Endodermal cell (in vitro differentiated cells): ENCODE results near the gene SMARCA2. TPM values are rescaled to one million over a fixed set of nuclear protein-coding genes. Genes with fewer than 3 reads are reported as not detected.

ENCODE experiments used
- DNase-seq: peaks from one replicate; pipeline ENCODE4 v3.0.0-alpha.2; 2017
- H3K27ac ChIP-seq: 2 replicates; pipeline ENCODE4 v1.5.1; 2013; ENCODE audit warnings: mild to moderate bottlenecking, low read depth, low read length, moderate library complexity
- H3K27me3 ChIP-seq: 2 replicates; pipeline ENCODE4 v1.6.1; 2013; ENCODE audit warnings: mild to moderate bottlenecking, low read length, moderate library complexity; ENCODE audit not compliant: insufficient read depth, control insufficient read depth, poor library complexity, severe bottlenecking
- H3K36me3 ChIP-seq: 2 replicates; pipeline ENCODE4 v1.7.0; 2013; ENCODE audit warnings: mild to moderate bottlenecking, low read length, moderate library complexity; ENCODE audit not compliant: control insufficient read depth, insufficient read depth
- H3K4me1 ChIP-seq: one replicate; pipeline ENCODE4 v1.7.0; 2013; ENCODE audit warnings: low read length; ENCODE audit not compliant: control insufficient read depth, insufficient read depth
- H3K4me3 ChIP-seq: 2 replicates; pipeline ENCODE4 v1.5.1; 2013; ENCODE audit warnings: mild to moderate bottlenecking, low read length, moderate library complexity
- H3K9ac ChIP-seq: 2 replicates; pipeline ENCODE4 v1.6.1; 2013; ENCODE audit warnings: mild to moderate bottlenecking, low read length, moderate library complexity; ENCODE audit not compliant: poor library complexity, severe bottlenecking; ENCODE audit errors: extremely low read depth
- H3K9me3 ChIP-seq: 2 replicates; pipeline ENCODE4 v1.6.1; 2013; ENCODE audit warnings: mild to moderate bottlenecking, low read length, moderate library complexity; ENCODE audit not compliant: control insufficient read depth
- H3K27ac Mint-ChIP-seq: 2 replicates; pipeline ENCODE4 v1.8.0; 2020; ENCODE audit warnings: mixed read lengths
- H3K27me3 Mint-ChIP-seq: 2 replicates; pipeline ENCODE4 v1.8.0; 2021; ENCODE audit warnings: mild to moderate bottlenecking, mixed read lengths; ENCODE audit not compliant: insufficient read depth
- H3K36me3 Mint-ChIP-seq: 2 replicates; pipeline ENCODE4 v1.8.0; 2020; ENCODE audit warnings: low read depth, mixed read lengths
- H3K4me1 Mint-ChIP-seq: 2 replicates; pipeline ENCODE4 v1.8.0; 2020; ENCODE audit warnings: mixed read lengths
- H3K4me3 Mint-ChIP-seq: 2 replicates; pipeline ENCODE4 v1.8.0; 2020; ENCODE audit warnings: mild to moderate bottlenecking, moderate library complexity, mixed read lengths
- H3K9me3 Mint-ChIP-seq: 2 replicates; pipeline ENCODE4 v1.8.0; 2020; ENCODE audit warnings: mild to moderate bottlenecking, mixed read lengths
- CTCF ChIP-seq: fragments of 200-600 bp; sonication (generic); conservative IDR thresholded peaks from 2 replicates; pipeline ENCODE4 v1.5.0; 2021; ENCODE audit warnings: antibody characterized with exemption, mild to moderate bottlenecking
- WGBS, 2 experiments: methylation state at CpG; one replicate each; pipeline versions ENCODE4 v1.1.5 to v1.1.7; 2013; ENCODE audit warnings: missing lambda C conversion rate in 2 of 2, mixed read lengths in 1 of 2; ENCODE audit not compliant: insufficient coverage in 1 of 2, insufficient read length in 1 of 2; 5-methylcytosine and 5-hydroxymethylcytosine counted together
- total RNA-seq, 2 donors: library from RNA; stranded (reverse); fragmentation: NEBNext Ultra II Directional in 1 of 2; extraction: Animal tissue kit (Norgen Biotek cat#: 25700) in 1 of 2; gene quantifications; 2 replicates in 1 of 2; 3 replicates in 1 of 2; pipeline ENCODE4 v1.2.1, GENCODE V29; 2021

SMARCA2 gene
- total RNA-seq, 2 donors from 2014 or later, result 2.6 to 8.6 TPM

- peak overlapping the region; percentile 94 for H3K27ac Mint-ChIP-seq
Measured at GRCh38 chr9:2157277-2158110, 142.3 kb downstream of the SMARCA2 start.

DNA sequence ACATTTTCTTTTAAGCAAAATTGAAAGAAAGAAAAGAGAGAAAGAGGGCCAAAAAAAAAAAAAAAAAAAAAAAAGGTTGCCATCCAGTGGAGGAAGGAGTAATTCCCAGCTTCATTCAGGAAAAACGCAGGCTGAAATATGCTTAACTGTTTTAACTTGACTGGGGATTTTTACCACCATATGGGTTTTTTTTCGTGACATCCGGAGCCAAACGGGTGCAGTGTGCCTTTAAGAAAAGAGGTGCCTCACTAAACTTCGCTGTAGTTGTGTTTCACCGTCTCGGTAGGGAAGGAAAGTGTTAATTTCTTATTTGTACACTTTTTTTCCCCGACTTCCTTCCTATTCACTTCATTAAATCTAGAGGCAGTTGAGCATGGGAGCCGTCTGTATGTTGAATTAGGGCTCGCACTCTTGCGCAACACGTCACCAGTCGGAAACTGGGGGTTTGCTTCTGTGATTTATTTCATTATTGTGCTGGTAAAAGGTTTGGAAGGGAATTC, 143.0 kb downstream of the SMARCA2 start:
- Histone ChIP-seq H3K27ac (peak overlapping the region; percentile 71), H3K27me3 (no peaks in the 10 kb centered on the region), H3K9ac (peak overlapping the region; percentile 49), H3K9me3 (no peaks in the 10 kb centered on the region), H3K36me3 (no peaks in the 10 kb centered on the region), H3K4me3 (peak overlapping the region; percentile 70), H3K4me1 (peaks cover 21% of the 10 kb centered on the region)
- H3K9me3 Mint-ChIP-seq, result no peaks in the 10 kb centered on the region
- H3K4me1 Mint-ChIP-seq, result peaks cover 50% of the 10 kb centered on the region
- H3K27ac Mint-ChIP-seq, result peak overlapping the region; percentile 94
- H3K4me3 Mint-ChIP-seq, result peak overlapping the region; percentile 56
- DNase-seq, result peak; percentile 67
- no peaks in the 10 kb centered on the region for H3K36me3 Mint-ChIP-seq
- WGBS, 2 experiments, result 20 to 45% methylated on average over 3 to 12 of the region's 13 CpGs
- peaks cover 12% of the 10 kb centered on the region for H3K27me3 Mint-ChIP-seq
- TF ChIP-seq CTCF, result peak; percentile 45

More at GRCh38 chr9:2157277-2158110, 142.3 kb downstream of the SMARCA2 start:
- Histone ChIP-seq H3K36me3 (no peaks in the 10 kb centered on the region), H3K9ac (no peak overlapping the region), H3K9me3 (no peaks in the 10 kb centered on the region), H3K4me1 (peaks cover 21% of the 10 kb centered on the region), H3K4me3 (peak overlapping the region; percentile 70), H3K27me3 (no peaks in the 10 kb centered on the region), H3K27ac (peak overlapping the region; percentile 71)
- Mint-ChIP-seq H3K4me3 (peak overlapping the region; percentile 56), H3K36me3 (no peaks in the 10 kb centered on the region), H3K4me1 (peaks cover 46% of the 10 kb centered on the region), H3K27me3 (peaks cover 9% of the 10 kb centered on the region), H3K9me3 (no peaks in the 10 kb centered on the region)
- 65 to 79% methylated on average over 18 to 20 of the region's 20 CpGs for WGBS, 2 experiments
- TF ChIP-seq CTCF, result no peak
- peak; percentile 63 for DNase-seq

DNA sequence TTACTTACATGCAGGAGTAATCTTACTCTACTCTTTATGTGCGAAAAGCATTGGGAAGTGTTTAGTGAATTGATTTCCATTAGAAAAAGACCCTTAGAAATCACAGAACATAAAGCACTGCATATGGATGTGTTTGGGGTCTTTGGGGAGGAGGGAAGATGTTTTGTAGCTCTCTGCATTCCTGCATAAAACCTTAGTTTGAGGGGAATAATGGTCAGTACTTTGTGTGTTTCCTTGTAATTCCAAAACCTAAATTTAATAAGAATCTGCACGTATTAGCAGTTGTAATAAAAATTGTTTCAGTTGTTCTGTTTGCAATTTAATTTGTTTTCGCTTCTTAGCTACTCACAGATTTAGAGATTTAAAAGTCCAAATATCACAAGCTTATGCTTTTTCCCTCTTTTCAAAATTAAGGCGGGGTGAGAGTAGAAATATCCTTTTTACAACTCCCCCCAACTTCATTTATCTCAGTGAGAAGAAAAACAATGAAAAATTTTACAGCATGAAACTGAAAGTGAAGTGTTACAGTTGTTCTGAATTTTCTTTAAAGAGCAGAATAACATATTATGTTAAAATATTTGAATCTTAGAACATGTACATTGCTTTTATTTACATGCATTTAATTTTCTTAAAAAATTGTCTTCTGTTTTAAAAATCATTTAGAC, 143.8 kb downstream of the SMARCA2 start:
- Mint-ChIP-seq H3K27me3 (peaks cover 13% of the 10 kb centered on the region), H3K27ac (peak overlapping the region; percentile 94), H3K9me3 (no peaks in the 10 kb centered on the region), H3K4me1 (peaks cover 50% of the 10 kb centered on the region), H3K36me3 (no peaks in the 10 kb centered on the region), H3K4me3 (peak overlapping the region; percentile 56)
- no peaks in the 10 kb centered on the region for H3K27me3 ChIP-seq
- no peaks in the 10 kb centered on the region for H3K36me3 ChIP-seq
- H3K4me3 ChIP-seq, result peak overlapping the region; percentile 70
- no peak for TF ChIP-seq CTCF
- H3K4me1 ChIP-seq, result peaks cover 21% of the 10 kb centered on the region
- whole genome bisulfite sequencing, 2 experiments, result 41% methylated on average over 3 of the region's 4 CpGs; no CpG with 5 or more reads in 1 of the 2 experiments
- H3K9ac ChIP-seq, result no peak overlapping the region
- no peaks in the 10 kb centered on the region for H3K9me3 ChIP-seq
- H3K27ac ChIP-seq, result peak overlapping the region; percentile 71
- no peak for DNase-seq
